NCI-H2196 treated with DMSO at 0.1 percent for 48 hours (cell line): ENCODE results near the gene SAA1.
A peak's percentile ranks its signal among the peaks of the same experiment; 100 is the strongest.
"Not testable (repeated sequence)": the region's sequence is repeated elsewhere in the genome, so short reads cannot be mapped to it uniquely, and the experiment has no call there.

Source experiments
- DNase-seq: peaks from one replicate; lab custom pipeline; 2025; ENCODE audit not compliant: unreplicated experiment; lab: John Stamatoyannopoulos, UW

SAA1 gene

DNA sequence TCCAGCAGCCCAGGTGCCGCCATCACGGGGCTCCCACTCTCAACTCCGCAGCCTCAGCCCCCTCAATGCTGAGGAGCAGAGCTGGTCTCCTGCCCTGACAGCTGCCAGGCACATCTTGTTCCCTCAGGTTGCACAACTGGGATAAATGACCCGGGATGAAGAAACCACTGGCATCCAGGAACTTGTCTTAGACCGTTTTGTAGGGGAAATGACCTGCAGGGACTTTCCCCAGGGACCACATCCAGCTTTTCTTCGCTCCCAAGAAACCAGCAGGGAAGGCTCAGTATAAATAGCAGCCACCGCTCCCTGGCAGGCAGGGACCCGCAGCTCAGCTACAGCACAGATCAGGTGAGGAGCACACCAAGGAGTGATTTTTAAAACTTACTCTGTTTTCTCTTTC, at the start of gene SAA1:
Gene SAA1 (plus strand): TSS at position 316 of the 400 bp plus-strand sequence. CDS start 624 bp downstream, outside the sequence.
- DNase-seq = no peak

DNA sequence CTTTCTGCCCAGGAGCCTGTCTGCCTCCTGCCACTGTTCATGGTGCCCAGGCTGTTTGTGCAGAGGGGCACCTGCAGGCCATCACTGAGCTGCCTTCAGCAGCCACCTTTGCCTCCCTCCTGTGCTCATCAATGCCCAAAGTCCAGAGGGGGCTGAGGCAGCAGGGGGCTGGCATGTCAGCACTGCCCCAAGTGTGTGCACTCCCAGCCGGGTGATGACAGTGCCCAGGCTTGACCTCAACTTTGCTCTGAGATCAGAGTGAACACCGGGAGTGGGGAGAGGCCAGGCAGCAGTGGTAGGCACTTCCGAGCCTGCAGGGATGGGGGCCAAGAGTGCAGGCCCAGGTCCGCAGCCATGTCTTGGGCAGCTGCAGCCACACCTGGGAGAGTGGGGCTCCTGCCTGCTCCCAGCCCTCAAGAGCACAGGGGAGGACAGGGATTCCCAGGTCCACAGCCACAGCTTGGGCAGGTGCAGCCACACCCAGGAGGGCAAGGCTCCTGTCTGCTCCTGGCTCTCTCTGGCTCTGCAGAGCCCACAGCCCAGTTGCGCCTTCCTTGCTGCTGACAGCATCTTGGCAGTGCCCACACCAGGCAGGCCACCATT, 44.7 kb upstream of the SAA1 start:
- no peak for DNase-seq

DNA sequence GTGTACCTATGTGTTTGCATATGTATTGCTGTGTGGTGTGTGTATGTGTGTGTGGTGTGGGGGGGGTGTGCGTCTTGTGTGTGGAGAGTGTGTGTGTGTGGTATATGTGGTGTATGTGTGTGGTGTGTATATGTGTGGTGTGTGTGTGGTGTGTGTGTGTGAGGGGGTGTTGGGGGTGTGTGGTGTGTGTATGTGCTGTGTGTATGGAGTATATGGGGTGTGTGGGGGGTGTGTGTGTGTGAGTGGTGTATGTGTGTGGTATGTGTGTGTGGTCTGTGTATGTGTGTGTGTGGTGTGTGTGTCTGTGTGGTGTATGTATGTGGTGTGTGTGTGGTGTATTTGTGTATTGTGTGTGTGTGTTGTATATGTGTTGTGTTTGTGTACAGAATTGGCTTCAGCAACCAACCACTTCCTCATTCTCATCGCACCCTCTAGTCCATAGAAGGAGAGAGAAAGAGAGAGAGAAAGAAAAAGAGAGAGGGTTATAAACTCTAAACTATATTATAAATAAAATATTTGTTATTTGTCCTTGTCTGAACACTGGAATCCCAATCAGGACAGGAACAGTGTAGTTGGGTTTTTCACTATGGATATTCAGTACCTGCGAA, 43.1 kb upstream of the SAA1 start:
- DNase-seq = no peak

DNA sequence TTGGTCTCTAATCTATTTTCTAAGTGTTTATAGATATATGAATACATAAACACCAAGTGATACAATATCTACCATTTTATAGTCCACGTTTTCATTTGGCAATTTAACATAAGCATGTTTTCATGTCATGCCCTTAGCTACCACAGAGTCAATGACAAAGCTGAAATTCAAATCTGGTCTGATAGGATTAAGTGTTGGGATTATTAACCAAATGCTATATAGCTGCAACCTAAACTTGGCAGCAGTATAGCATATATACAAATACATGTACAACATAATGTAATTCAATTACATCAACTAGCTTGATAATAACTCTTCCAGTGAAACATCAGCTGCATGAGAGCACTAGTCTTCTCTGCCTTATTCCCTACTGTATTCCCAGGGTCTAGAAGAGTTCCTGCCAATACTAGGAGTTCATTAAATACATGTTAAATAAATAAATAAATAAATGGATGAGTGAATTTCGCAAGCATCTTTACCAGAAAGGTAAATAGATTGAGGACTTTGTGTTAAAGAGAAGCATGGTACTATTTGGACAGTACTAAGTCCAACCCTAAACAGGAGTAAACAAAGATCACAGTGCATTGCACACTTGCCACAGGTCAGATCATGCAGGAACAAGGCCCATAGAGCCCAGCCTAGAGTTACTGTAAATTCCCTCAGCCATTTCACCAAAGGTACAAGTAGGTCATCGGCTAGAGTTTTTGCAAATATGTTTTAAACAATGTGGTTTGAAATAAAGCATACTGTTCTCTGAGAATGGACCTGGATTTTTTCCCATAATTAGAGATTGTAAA, 42.3 kb upstream of the SAA1 start:
- no peak for DNase-seq

DNA sequence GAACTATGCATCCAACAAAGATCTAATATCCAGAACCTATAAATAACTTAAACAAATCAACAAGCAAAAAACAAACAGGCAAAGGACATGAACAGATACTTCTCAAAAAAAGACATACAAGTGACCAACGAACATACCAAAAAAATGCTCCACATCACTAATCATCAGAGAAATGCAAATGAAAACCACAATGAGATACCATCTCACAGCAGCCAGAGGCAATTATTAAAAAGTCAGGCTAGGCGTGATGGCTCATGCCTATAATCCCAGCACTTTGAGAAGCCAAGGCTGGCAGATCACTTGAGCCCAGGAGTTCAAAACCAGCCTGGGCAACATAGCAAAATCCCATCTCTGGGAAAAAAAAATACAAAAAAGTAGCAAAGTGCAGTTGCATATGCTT, 40.2 kb upstream of the SAA1 start:
- no peak for DNase-seq

DNA sequence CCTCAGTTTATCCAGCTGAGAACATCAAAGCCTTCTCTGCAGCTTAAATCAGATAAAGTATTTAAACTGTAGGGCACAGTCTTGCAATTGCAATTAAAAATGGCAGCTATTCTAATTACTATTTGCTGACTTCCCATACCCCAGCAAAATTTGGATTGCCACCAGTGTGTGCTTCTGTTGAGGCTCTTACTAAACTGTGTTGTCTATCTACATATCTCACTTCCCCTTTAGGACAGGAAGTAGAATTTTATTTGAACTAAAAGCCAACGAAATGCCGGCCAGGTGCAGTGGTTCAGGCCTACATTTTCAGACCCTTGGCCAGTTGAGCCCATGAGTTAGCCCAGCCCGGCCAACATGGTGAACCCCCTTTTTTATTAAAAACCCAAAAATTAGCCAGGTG, 36.6 kb upstream of the SAA1 start:
- DNase-seq = no peak

DNA sequence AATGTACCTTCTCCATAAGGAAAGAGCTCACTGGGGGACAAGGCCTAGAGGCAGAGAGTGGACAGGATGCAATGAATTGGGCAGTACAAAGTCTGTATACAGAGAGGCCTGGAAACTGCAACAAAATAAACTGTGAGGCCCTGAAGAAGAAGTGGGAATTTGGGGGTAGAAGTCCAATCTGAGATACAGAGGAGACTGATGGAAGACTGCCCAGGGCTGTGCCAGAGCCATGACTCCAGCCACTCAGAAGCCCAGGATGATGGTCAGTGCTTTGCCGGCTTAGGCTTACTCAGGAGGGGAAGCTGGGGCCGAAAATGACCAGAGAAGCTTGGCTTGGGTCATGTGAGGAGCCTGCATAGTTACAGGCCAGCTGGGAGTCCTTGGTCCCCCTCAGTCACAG, 35.2 kb upstream of the SAA1 start:
- no peak for DNase-seq

DNA sequence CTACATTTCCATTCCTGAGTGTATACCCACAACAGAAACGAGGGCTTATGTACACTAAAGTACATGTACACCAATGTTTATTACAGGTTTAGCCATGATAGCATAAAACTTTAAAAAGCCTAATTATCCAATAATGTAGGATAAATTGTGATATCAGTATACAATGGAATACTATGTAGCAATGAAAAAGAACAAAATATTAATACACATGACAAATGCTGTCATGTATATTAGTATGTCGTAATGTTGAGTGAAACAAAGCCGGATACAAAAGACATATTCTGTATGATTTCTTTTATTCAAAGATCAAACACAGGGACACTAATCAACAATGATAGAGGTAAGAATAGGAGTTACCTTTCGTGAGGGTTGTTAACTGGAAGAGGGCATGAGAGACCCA, 32.2 kb upstream of the SAA1 start:
- DNase-seq = no peak

DNA sequence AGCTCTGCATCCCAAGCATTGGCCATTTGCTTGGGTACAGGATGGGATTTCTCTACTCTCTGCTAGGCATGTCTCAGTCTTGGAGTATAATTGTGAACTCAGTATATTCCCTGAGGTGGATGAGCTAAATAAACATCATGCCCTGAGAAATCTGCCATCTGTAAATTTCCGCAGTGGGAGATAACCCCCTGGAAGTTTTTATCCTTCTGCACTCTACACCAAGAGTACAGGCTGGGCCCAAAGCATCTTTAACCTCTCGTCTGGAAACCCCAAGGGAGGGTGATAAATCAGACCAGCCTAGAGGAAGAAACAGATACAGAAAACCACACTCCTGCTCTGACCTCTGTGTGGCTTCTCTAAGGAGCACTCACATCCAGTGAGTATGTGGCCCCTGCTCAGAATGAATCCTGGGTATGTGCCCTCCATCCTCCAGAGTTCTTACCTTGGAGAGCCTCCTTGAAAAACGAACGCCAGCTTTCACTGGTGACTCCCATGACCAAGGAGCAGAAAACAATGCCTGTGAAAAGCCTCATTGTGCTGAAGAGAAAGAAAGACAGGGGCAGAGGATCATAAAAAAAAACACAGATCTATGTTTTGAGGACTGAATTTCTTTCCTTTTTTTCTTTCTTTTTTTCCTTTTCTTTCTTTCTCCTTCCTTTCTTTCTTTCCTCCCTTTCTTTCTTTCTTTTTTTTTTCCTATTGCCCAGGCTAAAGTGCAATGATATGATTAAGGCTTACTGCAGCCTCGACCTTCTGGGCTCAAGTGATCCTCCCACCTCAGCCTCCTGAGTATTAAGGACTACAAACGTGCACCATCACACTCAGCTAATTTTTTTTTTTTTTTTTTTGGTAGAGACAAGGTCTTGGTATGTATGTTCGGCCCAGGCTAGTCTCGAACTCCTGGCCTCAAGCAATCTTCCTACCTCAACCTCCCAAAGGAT, 30.4 kb upstream of the SAA1 start:
- no peak for DNase-seq

DNA sequence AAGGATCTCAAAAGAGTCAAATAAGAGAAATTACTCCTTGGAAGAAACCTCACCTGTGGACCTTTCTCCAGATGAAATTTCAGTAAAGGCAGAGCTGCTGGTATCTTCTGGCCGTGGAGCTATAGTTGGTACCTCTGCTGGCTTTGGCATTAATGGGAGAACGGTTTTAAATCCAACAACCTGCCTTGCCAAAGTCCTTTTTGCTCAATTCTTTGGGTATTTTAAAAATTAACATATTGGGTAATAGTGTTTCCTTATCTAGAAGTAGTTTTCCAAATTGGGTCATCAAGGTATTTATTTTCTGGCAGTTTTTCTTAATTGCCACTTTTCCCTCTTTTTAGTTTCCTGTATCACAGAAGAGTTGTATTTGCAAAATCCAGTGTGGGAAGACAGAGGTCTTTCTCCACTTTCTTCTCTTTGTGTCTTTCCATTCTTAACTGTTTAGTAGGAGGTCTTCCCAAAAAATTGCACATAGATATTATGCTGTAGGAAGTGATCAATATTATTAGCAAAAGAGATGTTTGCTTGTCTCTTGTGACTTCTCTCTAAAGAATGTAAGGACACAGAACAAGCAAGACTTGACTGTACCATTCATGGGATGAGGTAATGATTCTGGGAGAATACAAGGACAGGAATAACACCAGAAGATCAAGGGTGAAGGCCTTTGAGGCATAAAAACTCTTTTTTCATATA, 29.3 kb upstream of the SAA1 start, which contains the start of gene SAA4:
Gene SAA4 (minus strand): TSS at position 139 of the 693 bp plus-strand sequence. CDS start 876 bp downstream, outside the sequence.
- no peak for DNase-seq

DNA sequence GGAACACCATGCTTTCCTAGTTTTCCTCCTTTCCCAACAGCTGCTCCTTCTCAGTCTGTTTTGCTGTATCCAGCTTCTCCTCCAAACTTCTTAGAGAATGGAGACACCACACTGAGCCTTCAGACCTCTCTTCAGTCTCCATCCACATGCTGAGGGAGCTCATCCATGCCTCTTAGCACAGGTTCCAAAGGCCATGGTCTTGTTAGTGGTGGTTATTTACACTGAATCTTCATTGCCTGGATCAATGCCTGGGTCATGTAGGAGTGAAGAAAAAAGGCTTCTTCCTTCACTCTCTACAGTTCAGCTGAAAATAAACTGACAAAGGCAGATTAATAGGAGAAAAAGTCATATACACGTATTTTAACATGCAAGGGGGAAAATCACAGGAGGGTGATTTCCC, 26.4 kb upstream of the SAA1 start:
- DNase-seq = no peak

DNA sequence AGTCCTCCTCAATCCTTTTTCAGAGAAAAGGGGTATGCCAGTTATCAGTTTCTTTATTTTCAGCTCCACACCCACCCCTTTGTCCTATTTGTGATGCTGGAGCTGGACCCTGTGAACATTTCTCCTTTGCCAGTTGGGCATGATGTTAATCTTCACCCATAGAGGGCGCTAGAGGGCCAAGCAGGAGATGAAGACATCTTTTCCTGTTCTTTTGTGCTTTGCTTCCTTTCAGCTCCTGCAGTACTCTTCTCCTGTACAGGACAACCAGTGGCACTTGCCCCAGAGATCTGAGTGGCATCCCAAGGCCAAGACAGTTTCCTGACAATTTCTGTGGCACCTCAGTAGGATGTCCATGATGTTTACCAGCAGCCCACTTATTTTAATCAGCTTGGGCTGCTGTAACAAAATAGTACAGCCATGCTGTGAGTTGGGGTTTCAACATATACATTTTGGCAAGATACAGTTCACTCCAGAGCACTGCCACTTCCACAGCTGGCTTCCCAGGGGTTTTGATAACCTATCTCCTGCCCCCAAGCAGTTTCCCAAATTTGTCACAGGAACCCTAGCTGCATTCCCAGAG, 22.2 kb upstream of the SAA1 start:
- peak; percentile 56 for DNase-seq

DNA sequence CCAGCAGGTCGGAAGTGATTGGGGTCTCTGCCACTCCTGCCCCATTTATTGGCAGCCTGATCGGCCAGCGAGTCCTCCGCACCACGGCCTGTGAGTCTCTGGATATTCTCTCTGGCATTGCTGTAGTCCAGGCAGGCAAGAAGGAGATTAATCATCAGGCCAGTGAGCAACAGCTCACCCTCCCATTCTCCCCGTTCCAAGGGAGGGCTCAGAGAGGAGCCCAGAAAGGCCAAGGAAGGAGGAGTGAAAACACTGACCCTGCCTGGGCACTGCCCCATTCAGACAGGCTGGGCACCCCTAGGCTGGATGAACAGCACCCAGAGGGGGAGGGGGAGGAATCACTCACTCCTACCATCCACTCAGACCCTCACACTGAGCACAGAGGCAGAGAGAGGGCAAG, 20.7 kb upstream of the SAA1 start:
- DNase-seq = no peak

DNA sequence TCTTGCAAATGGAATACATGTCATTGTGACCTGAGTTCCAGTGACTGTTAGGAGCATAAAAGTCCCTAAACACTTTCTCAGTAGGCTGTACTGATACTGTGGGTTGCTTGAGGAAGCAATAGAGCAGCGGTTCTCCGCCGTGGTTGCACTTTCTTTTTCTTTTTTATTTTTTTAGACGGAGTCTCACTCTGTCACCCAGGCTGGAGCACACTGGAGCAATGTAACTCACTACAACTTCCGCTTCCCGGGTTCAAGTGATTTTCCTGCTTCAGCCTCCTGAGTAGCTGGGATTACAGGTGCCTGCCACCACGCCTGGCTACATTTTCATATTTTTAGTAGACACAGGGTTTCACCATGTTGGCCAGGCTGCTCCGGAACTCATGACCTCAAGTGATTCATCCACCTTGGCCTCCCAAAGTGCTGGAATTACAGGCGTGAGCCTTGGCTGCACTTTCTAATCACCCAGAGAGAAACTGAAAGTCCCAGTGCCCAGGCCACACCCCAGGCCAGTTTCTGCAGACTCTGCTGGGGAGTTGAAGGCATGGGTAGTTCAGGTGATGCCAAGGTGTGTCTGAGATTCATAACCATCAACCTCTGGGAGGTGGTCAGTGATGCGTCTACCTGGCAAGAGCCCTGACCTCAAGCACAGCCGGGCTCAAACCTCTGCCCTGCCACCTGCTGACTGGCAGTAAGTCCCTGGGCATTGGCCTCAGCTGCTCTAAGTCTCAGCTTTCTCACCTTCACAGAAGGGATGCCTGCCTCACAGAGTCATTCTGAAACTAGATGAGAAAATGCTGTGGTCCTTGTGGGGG, 19.5 kb upstream of the SAA1 start:
- DNase-seq = not testable (repeated sequence)

DNA sequence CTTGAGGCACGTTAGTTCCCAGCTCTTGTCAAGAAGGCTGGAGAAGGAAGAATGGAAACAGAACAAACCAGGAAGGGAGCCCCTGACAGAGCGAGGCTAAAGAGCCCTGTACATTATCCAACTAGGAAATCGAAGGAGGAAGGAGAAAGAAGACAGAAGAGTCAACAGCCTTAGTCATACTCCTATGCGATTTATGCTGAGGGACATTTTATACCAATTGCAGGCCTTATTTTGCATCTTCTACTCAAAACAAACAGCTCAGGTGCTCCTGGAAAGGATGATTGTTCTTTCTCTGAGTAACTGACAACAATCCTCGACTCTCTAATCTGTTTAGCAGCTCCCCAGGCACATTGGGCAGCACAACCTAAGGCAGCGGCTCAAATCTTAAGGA, 18.9 kb upstream of the SAA1 start:
- not testable (repeated sequence) for DNase-seq

DNA sequence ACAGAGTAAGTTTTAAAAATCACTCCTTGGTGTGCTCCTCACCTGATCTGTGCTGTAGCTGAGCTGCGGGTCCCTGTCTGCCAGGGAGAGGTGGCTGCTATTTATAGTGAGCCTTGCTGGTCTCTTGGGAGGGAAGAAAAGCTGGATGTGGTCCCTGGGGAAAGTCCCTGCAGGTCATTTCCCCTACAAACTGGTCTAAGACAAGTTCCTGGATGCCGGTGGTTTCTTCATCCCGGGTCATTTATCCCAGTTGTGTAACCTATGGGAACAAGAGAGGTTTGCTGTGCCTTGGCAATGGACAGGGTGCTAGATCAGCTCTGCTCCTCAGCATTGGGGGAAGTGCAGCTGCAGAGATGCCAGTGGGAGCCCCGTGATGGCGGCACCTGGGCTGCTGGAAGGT, 17.5 kb upstream of the SAA1 start, which contains the start of gene SAA2:
Gene SAA2 (minus strand): TSS at position 108 of the 400 bp plus-strand sequence. CDS start 657 bp downstream, outside the sequence.
- no peak for DNase-seq

DNA sequence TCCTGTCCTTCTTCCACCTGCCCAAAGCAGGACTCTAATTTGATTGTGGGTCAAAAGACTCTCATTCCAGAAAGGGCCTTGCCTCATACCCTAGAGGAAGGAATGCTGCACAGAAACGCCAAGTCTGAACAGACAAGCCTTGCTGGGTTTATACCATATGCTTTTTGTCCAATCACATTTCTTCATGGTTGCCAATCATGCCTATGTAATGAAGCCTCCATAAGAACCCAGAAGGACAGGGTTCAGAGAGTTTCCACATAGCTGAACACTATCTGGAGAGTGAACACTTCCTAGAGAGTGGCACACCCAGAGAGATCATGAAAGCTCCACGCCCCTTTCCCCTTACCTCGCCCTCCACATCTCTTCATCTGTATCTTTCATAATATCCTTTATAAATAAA, 12.8 kb upstream of the SAA1 start:
- no peak for DNase-seq

DNA sequence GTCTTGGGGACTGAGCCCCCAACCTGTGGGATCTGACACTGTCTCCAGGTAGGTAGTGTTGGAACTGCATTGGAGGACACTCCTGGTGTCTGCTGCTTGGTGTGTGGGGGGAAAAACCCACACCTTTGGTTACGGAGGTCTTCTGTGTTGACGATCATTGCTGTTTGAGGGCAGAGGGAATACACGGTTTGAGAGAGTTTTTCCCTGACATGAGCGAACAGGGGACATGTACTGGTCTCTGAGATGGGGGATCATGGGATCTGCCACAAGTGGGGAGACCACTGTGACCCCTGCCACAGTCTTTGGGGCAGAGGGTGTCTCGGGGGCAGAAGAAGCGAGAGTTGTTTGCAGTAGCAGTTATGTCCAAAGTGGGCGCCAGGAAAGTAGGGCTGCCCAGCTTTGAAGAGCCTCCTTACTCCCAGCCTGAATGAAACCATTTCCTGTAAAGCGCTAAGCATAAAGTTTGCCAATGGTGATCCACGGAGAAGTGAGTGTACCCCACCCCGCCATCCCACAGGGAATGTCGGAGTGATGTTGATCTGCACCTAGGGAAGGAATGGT, 12.2 kb upstream of the SAA1 start:
- no peak for DNase-seq
